ENCODE data around the gene FBLIM1.
"Not testable (repeated sequence)": the region's sequence is repeated elsewhere in the genome, so short reads cannot be mapped to it uniquely, and the experiment has no call there.

FBLIM1 gene

GRCh38 chr1:15770313-15770962, 11.8 kb downstream of the FBLIM1 start:
- no peak for DNase-seq

DNA sequence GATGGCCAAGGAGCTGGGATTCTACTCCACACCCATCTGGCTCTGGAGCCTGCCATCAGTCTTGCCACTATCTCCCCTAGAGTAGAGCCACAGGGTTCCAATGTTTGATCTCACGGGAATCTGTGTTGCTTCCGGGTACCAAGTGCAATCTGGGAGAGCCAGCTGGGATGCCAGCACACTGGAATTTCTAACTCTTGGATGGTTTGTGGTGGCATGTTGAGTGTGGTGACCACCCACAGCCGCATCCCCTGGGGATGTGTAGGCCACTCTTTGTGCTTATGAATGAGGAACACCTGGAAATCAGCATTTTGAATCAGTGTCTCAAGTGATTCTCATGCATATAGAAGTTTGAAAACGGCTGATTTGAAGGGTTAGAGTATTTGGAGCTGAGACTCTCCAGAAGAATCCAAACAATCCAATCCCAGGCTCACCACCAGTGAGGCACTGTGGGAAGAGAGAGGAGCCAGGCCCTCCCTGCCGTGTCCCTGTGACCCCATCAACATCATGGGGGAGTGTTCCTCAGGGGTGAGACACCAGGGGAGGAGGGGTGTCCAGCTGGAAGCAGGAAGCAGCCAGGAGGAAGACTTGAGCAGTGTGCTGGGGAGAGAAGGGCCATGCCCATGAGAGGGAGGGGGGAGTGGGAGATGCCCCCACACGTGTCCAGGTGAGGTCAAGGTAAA, 13.4 kb downstream of the FBLIM1 start:
- no peak for DNase-seq

DNA sequence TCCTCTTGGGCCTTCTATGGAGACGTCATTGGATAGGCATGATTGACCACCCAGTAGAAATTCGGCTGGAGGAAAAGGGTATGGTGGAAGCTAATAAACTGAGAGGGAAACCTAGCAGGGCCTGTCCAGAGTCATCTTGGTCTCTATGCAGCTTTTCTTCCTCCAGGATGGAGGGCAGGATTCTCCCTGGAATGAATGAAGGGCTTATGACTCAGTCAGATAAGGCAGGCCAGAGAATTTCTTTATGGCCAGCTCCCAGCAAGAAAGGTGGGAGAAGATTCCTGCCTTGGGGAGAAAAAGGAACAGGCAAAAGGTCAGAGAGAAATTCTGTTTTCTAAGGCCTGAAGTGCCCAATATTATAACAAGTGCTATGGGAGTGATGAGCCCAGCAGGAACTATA, 17.1 kb downstream of the FBLIM1 start:
- DNase-seq, result no peak

- no peak for DNase-seq
Observed at GRCh38 chr1:15777909-15778707, 19.5 kb downstream of the FBLIM1 start.

DNA sequence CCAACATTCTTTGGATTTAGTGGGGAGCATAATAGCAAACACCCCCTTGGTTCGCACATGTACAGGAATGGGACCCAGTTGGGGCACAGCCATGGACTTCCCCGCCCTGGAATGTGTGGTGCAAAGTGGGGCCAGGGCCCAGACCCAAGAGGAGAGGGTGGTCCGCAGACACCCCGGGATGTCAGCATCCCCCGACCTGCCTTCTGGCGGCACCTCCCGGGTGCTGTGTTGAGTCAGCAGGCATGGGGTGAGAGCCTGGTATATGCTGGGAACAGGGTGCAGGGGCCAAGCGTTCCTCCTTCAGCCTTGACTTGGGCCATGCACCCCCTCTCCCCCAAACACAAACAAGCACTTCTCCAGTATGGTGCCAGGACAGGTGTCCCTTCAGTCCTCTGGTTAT, 27.1 kb downstream of the FBLIM1 start:
- DNase-seq, result no peak

GRCh38 chr1:15786581-15786980, 28.0 kb downstream of the FBLIM1 start:
- DNase-seq, result no peak

DNA sequence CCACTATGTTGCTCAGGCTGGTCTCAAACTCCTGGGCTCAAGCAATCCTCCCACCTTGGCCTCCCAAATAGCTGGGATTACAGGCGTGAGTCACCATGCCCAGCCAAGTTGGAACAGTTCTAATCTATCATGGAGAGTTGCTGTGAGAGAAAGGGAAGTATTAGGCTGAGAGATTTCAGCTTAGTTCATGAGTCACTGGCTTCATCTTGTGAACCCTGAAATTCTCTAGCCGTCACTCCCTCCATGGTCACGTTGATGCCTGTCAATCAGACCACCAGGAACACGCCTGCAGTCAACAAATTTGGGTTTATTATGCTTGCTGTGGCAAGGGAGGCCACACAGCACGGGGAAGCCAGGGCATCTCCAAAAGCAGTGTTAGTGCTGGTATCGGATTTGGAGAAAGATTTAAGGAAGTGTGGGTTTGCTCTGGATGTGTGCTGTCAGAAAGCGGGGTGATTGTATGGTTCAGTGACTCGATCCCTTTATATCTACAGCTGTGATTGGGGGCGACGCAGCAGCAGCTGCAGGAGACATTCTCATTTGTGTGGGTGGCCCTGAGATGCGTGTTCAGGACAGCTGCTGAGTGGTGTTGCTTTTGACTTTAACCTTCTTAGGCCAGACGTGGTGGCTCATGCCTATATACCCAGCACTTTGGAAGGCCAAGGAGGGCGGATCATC, 30.2 kb downstream of the FBLIM1 start:
- DNase-seq, result no peak

DNA sequence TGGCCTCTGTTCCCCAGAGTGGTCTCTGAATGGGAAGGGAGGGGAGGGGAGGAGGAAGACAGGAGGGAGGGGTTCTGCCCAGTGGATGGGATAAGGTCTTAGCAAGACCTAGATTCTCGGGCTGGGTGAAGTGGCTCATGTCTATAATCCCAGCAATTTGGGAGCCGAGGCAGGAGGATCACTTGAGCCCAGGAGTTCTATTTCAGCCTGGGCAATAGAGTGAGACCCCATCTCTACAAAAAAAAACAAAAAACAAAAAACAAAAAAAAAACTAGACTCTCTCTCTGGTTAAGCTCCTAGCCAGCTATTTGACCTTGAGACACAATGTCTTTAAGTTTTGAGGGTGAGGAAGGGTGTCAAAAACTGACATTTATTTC, 37.5 kb downstream of the FBLIM1 start:
- DNase-seq, result no peak

- DNase-seq, result no peak
Observed at GRCh38 chr1:15797614-15798390, 39.2 kb downstream of the FBLIM1 start.

DNA sequence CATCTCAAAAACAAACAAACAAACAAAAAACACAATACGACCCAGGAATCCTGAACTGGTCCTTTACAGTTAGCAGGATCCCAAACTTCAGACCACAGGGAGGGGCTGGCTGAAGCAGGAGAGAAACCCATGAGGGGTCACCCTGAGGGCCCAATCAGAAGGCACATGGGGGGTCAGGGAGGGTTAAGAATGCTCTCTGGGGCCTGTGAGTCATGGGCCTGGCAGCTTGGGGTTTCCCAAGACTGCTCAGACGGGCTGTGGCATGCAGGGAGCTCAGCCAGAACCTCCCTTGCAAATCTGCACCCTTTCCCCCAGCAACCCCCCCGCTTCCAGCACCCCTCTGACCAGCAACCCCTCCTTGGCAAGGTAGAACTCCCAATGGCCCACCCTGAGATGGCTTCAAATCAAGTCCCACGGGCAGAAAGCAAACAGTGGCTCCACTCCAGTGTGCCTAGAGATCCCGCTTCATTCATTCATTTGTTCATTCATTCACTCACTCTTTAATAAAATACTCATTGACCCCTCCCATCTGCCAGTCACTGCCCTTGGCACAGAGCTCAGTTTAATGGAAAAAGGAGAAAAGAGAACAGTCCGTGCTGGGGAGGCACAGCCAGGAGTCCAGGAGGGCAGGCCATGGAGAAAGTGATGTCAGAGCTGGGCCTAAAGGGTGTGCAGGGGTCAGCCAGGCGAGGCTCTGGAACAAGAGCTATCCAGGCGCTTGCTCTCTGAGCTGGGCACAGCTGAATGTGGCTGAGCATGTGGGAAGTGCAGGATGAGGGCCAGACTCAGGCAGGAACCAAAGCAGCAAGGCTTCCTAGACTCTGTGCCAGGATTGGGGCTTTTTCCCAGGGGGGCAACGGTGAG, 40.6 kb downstream of the FBLIM1 start:
- DNase-seq, result peak; percentile 28

DNA sequence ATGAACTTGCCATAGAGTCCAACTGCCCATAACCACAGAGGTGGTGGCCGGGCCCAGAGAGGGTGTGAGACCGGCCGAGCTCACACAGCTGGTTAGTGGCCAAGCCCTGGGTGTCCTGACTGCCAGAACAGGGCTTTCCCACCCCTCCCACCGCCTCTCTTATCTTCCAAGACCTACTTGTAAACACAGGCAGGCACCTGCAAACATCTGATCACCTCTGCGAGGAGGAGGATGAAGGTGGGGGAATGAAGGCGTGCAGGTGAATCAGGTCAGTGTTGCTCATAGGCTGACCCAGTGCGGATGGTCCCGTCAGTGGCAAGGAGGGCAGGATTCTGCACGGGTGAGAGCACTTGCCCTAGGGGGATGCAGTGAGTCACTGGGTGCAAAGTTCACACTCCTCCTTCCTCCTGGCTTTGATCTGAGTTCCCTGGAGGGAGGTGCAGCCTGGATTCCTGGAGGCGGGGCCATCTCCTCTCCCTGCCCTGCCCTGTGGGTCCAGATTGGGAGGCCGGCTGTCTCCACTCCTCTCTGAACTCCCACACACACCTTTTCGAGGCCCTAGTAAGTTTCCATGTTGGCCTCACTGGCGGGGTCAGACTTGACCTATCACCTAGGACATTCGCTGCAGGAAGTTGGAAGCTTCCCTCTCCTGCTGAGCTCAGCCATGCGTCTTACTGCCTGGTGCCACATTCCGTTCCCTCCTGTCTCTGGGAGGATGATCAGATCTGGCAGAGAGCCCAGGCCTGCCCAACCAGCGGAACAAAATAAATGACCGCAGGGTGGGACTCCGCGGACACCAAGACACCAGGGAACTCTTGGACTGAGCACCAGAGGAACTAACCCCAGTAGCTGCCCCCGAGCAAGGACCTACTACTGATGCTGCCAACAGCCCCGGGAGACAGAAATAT, 41.6 kb downstream of the FBLIM1 start:
- no peak for DNase-seq

DNA sequence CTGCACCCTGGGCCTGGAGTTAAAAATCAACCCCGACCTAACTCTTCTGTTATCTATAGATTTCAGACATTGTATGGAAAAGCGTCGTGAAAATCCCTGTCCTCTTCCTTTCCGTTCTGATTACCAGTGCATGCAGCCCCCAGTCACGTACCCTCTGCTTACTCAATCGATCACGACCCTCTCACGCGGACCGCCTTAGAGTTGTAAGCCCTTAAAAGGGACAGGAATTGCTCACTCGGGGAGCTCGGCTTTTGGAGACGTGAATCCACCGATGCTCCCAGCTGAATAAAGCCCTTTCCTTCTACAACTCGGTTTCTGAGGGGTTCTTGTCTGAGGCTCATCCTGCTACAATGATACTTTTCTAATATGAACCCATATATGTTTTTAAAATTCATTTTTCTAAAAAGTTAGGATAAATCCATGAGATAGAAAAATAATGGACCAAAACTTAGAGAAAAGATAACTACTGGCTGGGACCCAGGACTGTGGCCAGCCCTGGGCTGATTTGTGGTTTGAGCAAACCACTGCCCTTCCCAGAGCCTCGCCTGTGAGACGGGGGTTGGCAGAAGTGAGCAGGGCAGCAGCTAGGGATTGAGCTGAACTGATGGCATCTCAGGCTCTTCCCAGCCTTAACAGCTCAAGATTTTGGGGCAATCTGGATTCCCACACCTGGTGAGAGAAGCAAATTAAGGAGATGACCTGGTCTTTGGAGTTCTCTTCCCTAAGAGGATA, 43.8 kb downstream of the FBLIM1 start:
- no peak for DNase-seq

- no peak for DNase-seq
Observed at GRCh38 chr1:15803380-15803779, 44.8 kb downstream of the FBLIM1 start.

- no peak for DNase-seq
Observed at GRCh38 chr1:15804060-15804459, 45.5 kb downstream of the FBLIM1 start.

GRCh38 chr1:15807121-15807520, 48.5 kb downstream of the FBLIM1 start:
- DNase-seq, result no peak

GRCh38 chr1:15807549-15807948, 49.0 kb downstream of the FBLIM1 start, which contains the start of gene UQCRHL:
Gene UQCRHL, minus strand, starts transcription at chr1:15807649. Its CDS starts 0 bp downstream, at chr1:15807649.
- not testable (repeated sequence) for DNase-seq

GRCh38 chr1:15808955-15809354, 50.4 kb downstream of the FBLIM1 start:
- no peak for DNase-seq

- DNase-seq, result peak; percentile 63
Observed at GRCh38 chr1:15810073-15810472, 51.5 kb downstream of the FBLIM1 start.

- DNase-seq, result no peak
Observed at GRCh38 chr1:15816674-15817073, 58.1 kb downstream of the FBLIM1 start.

- DNase-seq, result no peak
Observed at GRCh38 chr1:15820478-15820877, 61.9 kb downstream of the FBLIM1 start.

Measured in midbrain (tissue), 1 donor.